ENCODE measurements around the gene DNAH10.

The DNAH10 gene

GRCh38 chr12:123816896-123817537 lies 54.9 kb downstream of the DNAH10 start:
- no peaks in the 10 kb centered on the region for H3K4me1 ChIP-seq (ENCODE audit: insufficient read depth, poor library complexity, severe bottlenecking)
- TF ChIP-seq, protein P1, sequence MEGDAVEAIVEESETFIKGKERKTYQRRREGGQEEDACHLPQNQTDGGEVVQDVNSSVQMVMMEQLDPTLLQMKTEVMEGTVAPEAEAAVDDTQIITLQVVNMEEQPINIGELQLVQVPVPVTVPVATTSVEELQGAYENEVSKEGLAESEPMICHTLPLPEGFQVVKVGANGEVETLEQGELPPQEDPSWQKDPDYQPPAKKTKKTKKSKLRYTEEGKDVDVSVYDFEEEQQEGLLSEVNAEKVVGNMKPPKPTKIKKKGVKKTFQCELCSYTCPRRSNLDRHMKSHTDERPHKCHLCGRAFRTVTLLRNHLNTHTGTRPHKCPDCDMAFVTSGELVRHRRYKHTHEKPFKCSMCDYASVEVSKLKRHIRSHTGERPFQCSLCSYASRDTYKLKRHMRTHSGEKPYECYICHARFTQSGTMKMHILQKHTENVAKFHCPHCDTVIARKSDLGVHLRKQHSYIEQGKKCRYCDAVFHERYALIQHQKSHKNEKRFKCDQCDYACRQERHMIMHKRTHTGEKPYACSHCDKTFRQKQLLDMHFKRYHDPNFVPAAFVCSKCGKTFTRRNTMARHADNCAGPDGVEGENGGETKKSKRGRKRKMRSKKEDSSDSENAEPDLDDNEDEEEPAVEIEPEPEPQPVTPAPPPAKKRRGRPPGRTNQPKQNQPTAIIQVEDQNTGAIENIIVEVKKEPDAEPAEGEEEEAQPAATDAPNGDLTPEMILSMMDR (IDR thresholded peaks at IDR 0.05; ENCODE audit: poor library complexity, severe bottlenecking), result no peak

GRCh38 chr12:123822804-123823203 lies 60.7 kb downstream of the DNAH10 start:
- TF ChIP-seq, protein P1 (IDR thresholded peaks at IDR 0.05; ENCODE audit: poor library complexity, severe bottlenecking), result no peak
- no peak overlapping the region for H3K27ac ChIP-seq (ENCODE audit: poor library complexity, severe bottlenecking)
- peaks cover 2% of the 10 kb centered on the region for H3K27me3 ChIP-seq (ENCODE audit: insufficient read depth, poor library complexity, severe bottlenecking)
- no peaks in the 10 kb centered on the region for H3K4me1 ChIP-seq (ENCODE audit: insufficient read depth, poor library complexity, severe bottlenecking)
- H3K36me3 ChIP-seq (ENCODE audit: low read depth), result no peaks in the 10 kb centered on the region
- H3K4me3 ChIP-seq (ENCODE audit: severe bottlenecking), result no peak overlapping the region
- DNase-seq (ENCODE audit: low spot score) (no peak), ATAC-seq (ENCODE audit: low read depth) (no peak)
- H3K9me3 ChIP-seq (ENCODE audit: severe bottlenecking), result no peaks in the 10 kb centered on the region

More at GRCh38 chr12:123816896-123817537, 54.9 kb downstream of the DNAH10 start:
- Histone ChIP-seq H3K9me3 (ENCODE audit: severe bottlenecking) (peaks cover 5% of the 10 kb centered on the region), H3K27ac (ENCODE audit: poor library complexity, severe bottlenecking) (no peak overlapping the region), H3K36me3 (ENCODE audit: low read depth) (no peaks in the 10 kb centered on the region), H3K27me3 (ENCODE audit: insufficient read depth, poor library complexity, severe bottlenecking) (no peaks in the 10 kb centered on the region), H3K4me3 (ENCODE audit: severe bottlenecking) (no peak overlapping the region)
- ATAC-seq (ENCODE audit: low read depth), result no peak
- no peak for DNase-seq (ENCODE audit: low spot score)

DNA sequence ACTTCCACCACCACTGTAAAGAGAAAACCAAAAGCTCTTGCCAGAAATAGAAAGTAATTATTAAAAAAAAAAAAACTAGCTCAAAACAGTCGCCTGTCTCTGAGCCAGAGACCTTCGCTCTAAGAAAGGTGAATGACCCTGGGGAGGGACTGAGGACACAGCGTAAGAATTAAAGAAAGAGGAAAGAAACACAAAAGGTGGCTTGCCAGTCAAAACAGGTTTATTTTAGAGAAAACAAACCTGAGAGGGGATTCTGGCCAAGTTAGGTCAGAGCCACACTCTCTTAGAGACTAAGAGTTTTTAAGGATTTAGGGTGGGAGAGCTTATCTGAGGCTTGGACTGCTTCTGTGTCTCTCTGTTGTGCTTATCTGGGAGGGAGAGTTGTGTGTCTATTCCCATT lies 66.0 kb downstream of the DNAH10 start:
- no peak for ATAC-seq (ENCODE audit: low read depth)

DNA sequence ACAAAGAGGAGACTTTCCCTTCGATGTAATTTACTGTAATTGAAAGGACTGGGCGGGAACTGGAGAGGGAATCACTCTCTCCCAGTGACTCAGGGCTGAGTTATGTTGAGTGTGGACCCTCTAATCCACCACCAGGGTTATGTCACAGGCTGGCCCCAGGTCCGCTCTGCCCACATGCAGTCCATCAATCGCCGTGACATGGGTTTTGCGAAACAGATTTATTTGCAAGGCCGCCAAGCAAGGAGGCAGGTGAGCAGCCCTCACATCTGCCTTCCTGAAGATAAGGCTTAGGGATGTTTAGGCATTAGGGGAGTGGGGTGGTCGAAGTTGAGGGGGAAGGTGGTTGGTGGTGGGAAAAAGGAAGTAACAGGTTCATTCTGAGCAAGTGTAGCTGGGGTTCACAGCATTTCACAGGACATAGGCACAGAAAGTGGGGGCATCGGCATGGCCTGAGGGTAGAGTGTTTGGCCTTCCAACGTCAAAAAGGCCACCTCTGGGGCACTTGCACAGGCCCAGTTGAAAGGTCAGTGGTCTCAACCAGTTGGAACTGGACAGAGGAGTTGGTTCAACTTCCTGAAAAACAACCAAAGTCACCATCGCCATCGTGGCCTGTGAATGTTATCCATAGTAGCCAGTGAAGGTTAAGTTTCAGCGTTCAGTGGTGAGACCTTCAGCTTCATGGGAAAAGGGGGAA lies 66.9 kb downstream of the DNAH10 start:
- H3K27me3 ChIP-seq (ENCODE audit: insufficient read depth, poor library complexity, severe bottlenecking), result peaks cover 2% of the 10 kb centered on the region
- H3K9me3 ChIP-seq (ENCODE audit: severe bottlenecking), result no peaks in the 10 kb centered on the region
- ATAC-seq (ENCODE audit: low read depth) (no peak), DNase-seq (ENCODE audit: low spot score) (no peak)
- H3K36me3 ChIP-seq (ENCODE audit: low read depth), result no peaks in the 10 kb centered on the region
- H3K4me3 ChIP-seq (ENCODE audit: severe bottlenecking), result no peak overlapping the region
- H3K4me1 ChIP-seq (ENCODE audit: insufficient read depth, poor library complexity, severe bottlenecking), result no peaks in the 10 kb centered on the region
- TF ChIP-seq, protein P1 (IDR thresholded peaks at IDR 0.05; ENCODE audit: poor library complexity, severe bottlenecking), result no peak
- H3K27ac ChIP-seq (ENCODE audit: poor library complexity, severe bottlenecking), result no peak overlapping the region

More for the DNA sequence above, 66.0 kb downstream of the DNAH10 start:
- no peak for DNase-seq (ENCODE audit: low spot score)
- TF ChIP-seq, protein P1 (IDR thresholded peaks at IDR 0.05; ENCODE audit: poor library complexity, severe bottlenecking), result no peak
- no peak overlapping the region for H3K4me3 ChIP-seq (ENCODE audit: severe bottlenecking)
- peaks cover 2% of the 10 kb centered on the region for H3K27me3 ChIP-seq (ENCODE audit: insufficient read depth, poor library complexity, severe bottlenecking)
- no peaks in the 10 kb centered on the region for H3K36me3 ChIP-seq (ENCODE audit: low read depth)
- no peak overlapping the region for H3K27ac ChIP-seq (ENCODE audit: poor library complexity, severe bottlenecking)
- H3K9me3 ChIP-seq (ENCODE audit: severe bottlenecking), result no peaks in the 10 kb centered on the region
- no peaks in the 10 kb centered on the region for H3K4me1 ChIP-seq (ENCODE audit: insufficient read depth, poor library complexity, severe bottlenecking)

- no peaks in the 10 kb centered on the region for H3K9me3 ChIP-seq (ENCODE audit: severe bottlenecking)
- no peak overlapping the region for H3K4me3 ChIP-seq (ENCODE audit: severe bottlenecking)
- H3K27ac ChIP-seq (ENCODE audit: poor library complexity, severe bottlenecking), result no peak overlapping the region
- DNase-seq (ENCODE audit: low spot score), result no peak
- no peak for ATAC-seq (ENCODE audit: low read depth)
- TF ChIP-seq, protein P1 (IDR thresholded peaks at IDR 0.05; ENCODE audit: poor library complexity, severe bottlenecking), result no peak
- no peaks in the 10 kb centered on the region for H3K4me1 ChIP-seq (ENCODE audit: insufficient read depth, poor library complexity, severe bottlenecking)
- peaks cover 2% of the 10 kb centered on the region for H3K27me3 ChIP-seq (ENCODE audit: insufficient read depth, poor library complexity, severe bottlenecking)
- H3K36me3 ChIP-seq (ENCODE audit: low read depth), result no peaks in the 10 kb centered on the region
Measured at GRCh38 chr12:123829561-123829960, 67.5 kb downstream of the DNAH10 start.
